ENCODE measurements around the gene GNG2. TPM values are rescaled to one million over a fixed set of nuclear protein-coding genes. Genes with fewer than 3 reads are reported as not detected.

GNG2 gene
- total RNA-seq, 1 donor from 2014 or later = 68.7 TPM

- CTCF ChIA-PET = no interaction called here
- no peaks in the 10 kb centered on the region for H3K27me3 Mint-ChIP-seq
- DNase-seq = no peak
- peaks cover 53% of the 10 kb centered on the region for H3K36me3 Mint-ChIP-seq (ENCODE audit: low read depth)
- no peak overlapping the region for H3K4me3 Mint-ChIP-seq
- intact Hi-C loops (cut with micrococcal nuclease) = no loop called here
- no peak for ATAC-seq (ENCODE audit: low read depth)
- peaks cover 28% of the 10 kb centered on the region for H3K4me1 Mint-ChIP-seq
- POLR2A ChIA-PET = no interaction called here
- no peak for TF ChIP-seq CTCF (IDR thresholded peaks at IDR 0.05)
- no peaks in the 10 kb centered on the region for H3K9me3 Mint-ChIP-seq
- H3K27ac Mint-ChIP-seq = peak overlapping the region; percentile 0
Observed at GRCh38 chr14:51933191-51933590, 72.8 kb downstream of the GNG2 start.

- DNase-seq = no peak
- H3K9me3 Mint-ChIP-seq = no peaks in the 10 kb centered on the region
- no peak for TF ChIP-seq CTCF (IDR thresholded peaks at IDR 0.05)
- H3K36me3 Mint-ChIP-seq (ENCODE audit: low read depth) = peaks cover 50% of the 10 kb centered on the region
- no peaks in the 10 kb centered on the region for H3K27me3 Mint-ChIP-seq
- H3K4me1 Mint-ChIP-seq = peaks cover 36% of the 10 kb centered on the region
- ChIA-PET POLR2A (interaction anchor here (1.2 to 1.9 kb wide), 2 partner anchors 32 to 78 kb away, joined by 4 to 10 read pairs; partner anchors contain the start of gene GNG2), CTCF (no interaction called here)
- no peak for ATAC-seq (ENCODE audit: low read depth)
- intact Hi-C loops (cut with micrococcal nuclease) = loop anchor here (2.0 kb wide), 2 partner anchors 17 to 71 kb away; no protein-coding TSS in a partner anchor
- peak overlapping the region; percentile 37 for H3K27ac Mint-ChIP-seq
- H3K4me3 Mint-ChIP-seq = no peak overlapping the region
Observed at GRCh38 chr14:51938137-51938536, 77.7 kb downstream of the GNG2 start.

DNA sequence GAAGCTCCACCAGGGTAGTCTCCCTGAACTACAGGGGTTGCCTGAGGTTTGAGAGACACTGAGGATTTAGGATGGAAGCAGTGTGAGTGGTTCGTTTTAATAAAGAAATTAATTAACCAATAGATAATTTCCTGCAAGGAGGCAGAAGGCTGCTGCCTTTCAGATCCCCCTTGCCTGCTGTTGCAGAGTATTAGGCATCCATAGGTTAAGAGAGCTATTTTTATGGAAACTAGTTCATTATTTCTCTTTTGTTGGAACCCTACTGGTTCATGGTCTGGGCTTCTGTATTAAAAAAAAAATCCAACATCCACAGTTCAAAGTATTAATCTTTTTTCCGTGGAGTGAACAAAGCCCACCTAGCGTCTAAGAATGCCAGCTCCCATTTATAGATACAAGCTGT, 78.4 kb downstream of the GNG2 start:
- no peaks in the 10 kb centered on the region for H3K27me3 Mint-ChIP-seq
- DNase-seq (no peak), ATAC-seq (ENCODE audit: low read depth) (no peak)
- TF ChIP-seq CTCF (IDR thresholded peaks at IDR 0.05) = no peak
- H3K9me3 Mint-ChIP-seq = no peaks in the 10 kb centered on the region
- peaks cover 31% of the 10 kb centered on the region for H3K4me1 Mint-ChIP-seq
- CTCF ChIA-PET = interaction anchor here (1.7 kb wide), 1 partner anchor 78 kb away, joined by 3 read pairs; no protein-coding TSS in a partner anchor
- no peak overlapping the region for H3K4me3 Mint-ChIP-seq
- no peak overlapping the region for H3K27ac Mint-ChIP-seq
- POLR2A ChIA-PET = interaction anchor here (1.2 to 1.9 kb wide), 3 partner anchors 33 to 93 kb away, joined by 3 to 10 read pairs (median 4); partner anchors contain the start of gene GNG2
- intact Hi-C loops (cut with micrococcal nuclease) = loop anchor here (2.0 kb wide), 2 partner anchors 18 to 72 kb away; no protein-coding TSS in a partner anchor
- peaks cover 50% of the 10 kb centered on the region for H3K36me3 Mint-ChIP-seq (ENCODE audit: low read depth)

DNA sequence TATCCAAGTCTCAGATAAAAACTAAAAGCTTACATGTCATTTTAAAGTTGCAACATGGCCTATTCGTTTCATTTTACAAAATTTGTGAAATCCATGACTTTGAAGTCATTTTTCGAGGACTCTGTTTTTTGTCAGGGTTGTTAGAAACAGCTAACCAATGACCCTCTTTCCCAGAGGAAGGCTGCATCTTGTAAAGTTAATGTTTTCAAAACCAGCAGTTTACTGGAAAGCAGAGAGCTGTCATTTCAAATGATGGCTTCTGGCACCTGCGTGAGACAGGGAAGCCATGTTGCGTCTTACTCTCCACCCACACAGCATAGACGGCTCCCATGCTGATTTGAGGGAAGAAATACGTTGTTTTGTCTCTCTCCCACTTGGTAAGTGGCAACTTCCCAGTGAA, 78.8 kb downstream of the GNG2 start:
- Mint-ChIP-seq H3K9me3 (no peaks in the 10 kb centered on the region), H3K4me3 (peak overlapping the region; percentile 54), H3K27ac (peak overlapping the region; percentile 85), H3K27me3 (no peaks in the 10 kb centered on the region), H3K4me1 (peaks cover 31% of the 10 kb centered on the region), H3K36me3 (ENCODE audit: low read depth) (peaks cover 51% of the 10 kb centered on the region)
- peak; percentile 23 for ATAC-seq (ENCODE audit: low read depth)
- TF ChIP-seq CTCF (IDR thresholded peaks at IDR 0.05) = no peak
- ChIA-PET POLR2A (interaction anchor here (1.2 to 1.9 kb wide), 3 partner anchors 34 to 93 kb away, joined by 3 to 10 read pairs (median 4); partner anchors contain the start of gene GNG2), CTCF (interaction anchor here (1.7 kb wide), 1 partner anchor 78 kb away, joined by 3 read pairs; no protein-coding TSS in a partner anchor)
- intact Hi-C loops (cut with micrococcal nuclease) = loop anchor here (2.0 kb wide), 2 partner anchors 18 to 72 kb away; no protein-coding TSS in a partner anchor
- no peak for DNase-seq

DNA sequence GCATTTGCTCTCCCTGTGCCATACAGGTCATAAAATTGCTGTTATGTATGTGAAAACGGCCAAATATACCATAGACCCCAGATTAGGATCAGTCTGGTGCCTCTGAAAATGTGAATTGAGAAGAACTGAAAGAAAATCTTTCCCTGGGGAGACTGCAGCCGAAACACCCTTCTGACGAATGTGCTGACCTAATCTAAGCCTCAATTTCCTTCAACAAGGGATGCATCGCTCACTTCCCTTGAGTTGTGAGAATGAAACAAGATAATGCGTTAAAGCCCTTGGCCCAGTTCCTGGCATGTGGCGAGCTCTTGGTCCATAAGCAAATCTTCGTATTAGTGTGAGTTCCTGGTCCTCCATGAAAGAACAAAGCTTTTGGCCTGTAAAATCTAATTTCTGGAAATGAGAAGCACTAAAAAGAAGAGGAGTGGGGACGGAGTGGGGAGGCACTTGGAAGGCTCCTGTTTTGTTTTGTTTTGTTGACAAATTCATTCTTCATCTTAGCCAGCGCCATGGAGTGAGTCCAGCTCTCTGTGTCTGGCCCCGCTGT, 79.4 kb downstream of the GNG2 start:
- intact Hi-C loops (cut with micrococcal nuclease) = loop anchor here (1.0 to 5.0 kb wide), 5 partner anchors 19 to 93 kb away; no protein-coding TSS in a partner anchor
- peaks cover 51% of the 10 kb centered on the region for H3K36me3 Mint-ChIP-seq (ENCODE audit: low read depth)
- H3K27me3 Mint-ChIP-seq = no peaks in the 10 kb centered on the region
- no peak for TF ChIP-seq CTCF (IDR thresholded peaks at IDR 0.05)
- H3K9me3 Mint-ChIP-seq = peaks cover 1% of the 10 kb centered on the region
- ChIA-PET POLR2A (interaction anchor here (1.7 to 1.9 kb wide), 2 partner anchors 34 to 94 kb away, joined by 3 to 10 read pairs; no protein-coding TSS in a partner anchor), CTCF (interaction anchor here (1.7 kb wide), 1 partner anchor 79 kb away, joined by 3 read pairs; no protein-coding TSS in a partner anchor)
- ATAC-seq (ENCODE audit: low read depth) = peak; percentile 85
- no peak for DNase-seq
- H3K4me1 Mint-ChIP-seq = peaks cover 31% of the 10 kb centered on the region
- H3K27ac Mint-ChIP-seq = peak overlapping the region; percentile 85
- peak overlapping the region; percentile 54 for H3K4me3 Mint-ChIP-seq

Data from activated B cell treated with CpG ODN at 0.5 μM for 24 hours (primary cell).